Activated CD8-positive, alpha-beta memory T cell treated with anti-CD3 and anti-CD28 coated beads for 24 hours (primary cell): ENCODE measurements around the gene SERPINA10.
"Not testable (repeated sequence)": the region's sequence is repeated elsewhere in the genome, so short reads cannot be mapped to it uniquely, and the experiment has no call there.

Experiments used
- DNase-seq: peaks from one replicate; pipeline ENCODE4 v3.0.0-alpha.2; 2020

The SERPINA10 gene

GRCh38 chr14:94278731-94279130 lies 14.3 kb downstream of the SERPINA10 start:
- no peak for DNase-seq

- not testable (repeated sequence) for DNase-seq
Measured at GRCh38 chr14:94276898-94277561, 16.0 kb downstream of the SERPINA10 start.

GRCh38 chr14:94269156-94269555 lies 23.9 kb downstream of the SERPINA10 start:
- no peak for DNase-seq

GRCh38 chr14:94268582-94268981 lies 24.5 kb downstream of the SERPINA10 start:
- not testable (repeated sequence) for DNase-seq

GRCh38 chr14:94267352-94267751 lies 25.7 kb downstream of the SERPINA10 start:
- DNase-seq, result no peak

- not testable (repeated sequence) for DNase-seq
Measured at GRCh38 chr14:94264195-94264594, 28.9 kb downstream of the SERPINA10 start.

- no peak for DNase-seq
Measured at GRCh38 chr14:94244182-94244581, 48.9 kb downstream of the SERPINA10 start.

GRCh38 chr14:94239406-94239805 lies 53.7 kb downstream of the SERPINA10 start:
- DNase-seq, result no peak

- DNase-seq, result no peak
Measured at GRCh38 chr14:94237983-94238382, 55.1 kb downstream of the SERPINA10 start.

GRCh38 chr14:94237046-94237445 lies 56.0 kb downstream of the SERPINA10 start:
- DNase-seq, result no peak
